ENCODE data around the gene MROH9. TPM values are rescaled to one million over a fixed set of nuclear protein-coding genes. Genes with fewer than 3 reads are reported as not detected.
A peak's percentile ranks its signal among the peaks of the same experiment; 100 is the strongest.

Gene MROH9
- total and polyA plus RNA-seq, 2 of the 8 experiments (the other 6 are each of a cell fraction or from before 2014, with no cell fraction given): not detected

DNA sequence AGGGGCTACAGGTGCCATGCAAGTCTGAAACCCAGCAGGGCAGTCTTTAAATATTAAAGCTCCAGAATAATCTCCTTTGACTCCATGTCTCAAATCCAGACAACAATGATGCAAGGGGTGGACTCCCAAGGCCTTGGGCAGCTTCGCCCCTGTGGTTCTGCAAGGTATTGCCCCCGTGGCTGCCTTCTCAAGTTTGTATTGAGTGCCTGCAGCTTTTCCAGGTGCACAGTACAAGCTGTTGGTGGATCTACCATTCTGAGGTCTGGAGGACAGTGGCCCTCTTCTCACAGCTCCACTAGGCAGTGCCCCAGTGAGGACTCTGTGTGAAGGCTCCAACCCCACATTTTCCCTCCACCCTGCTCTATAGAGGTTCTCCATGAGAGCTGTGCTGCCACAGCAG is 3.7 kb upstream of the MROH9 start:
- no peaks in the 10 kb centered on the region for H3K79me2 ChIP-seq (ENCODE audit: control insufficient read depth in 1 of 2, insufficient read depth in 2 of 2, low read length in 2 of 2)
- H3K4me2 ChIP-seq (ENCODE audit: insufficient read depth in 1 of 2, low read depth in 2 of 2, low read length in 2 of 2): 0 out of 4 replicates have a peak overlapping the region, but pooled peaks of 1 of the 2 experiments have one; percentile 20
- ChIA-PET CTCF (ENCODE audit: partially characterized antibody) (interaction anchor here (1.2 to 1.9 kb wide), 3 partner anchors 11 to 380 kb away, joined by 4 to 6 read pairs (median 5); no protein-coding TSS in a partner anchor), POLR2A (ENCODE audit: partially characterized antibody) (no interaction called here)
- H3K79me1 ChIP-seq (ENCODE audit: low read depth, low read length): no peaks in the 10 kb centered on the region
- H2BK120ac ChIP-seq (replicated peaks; ENCODE audit: low read depth, low read length): no peak overlapping the region
- no peak overlapping the region for H3K56ac ChIP-seq (replicated peaks; ENCODE audit: insufficient read length, low read depth, low read length)
- H3K14ac ChIP-seq (ENCODE audit: insufficient read length): no peak overlapping the region
- no peaks in the 10 kb centered on the region for H3K36me3 ChIP-seq (ENCODE audit: control insufficient read depth in 2 of 4, insufficient read depth in 4 of 4, low read length in 3 of 4)
- no peaks in the 10 kb centered on the region for H4K20me1 ChIP-seq (replicated peaks in 1 of 2; ENCODE audit: control insufficient read depth in 1 of 2, insufficient read depth in 2 of 2, low read length in 2 of 2)
- no peak overlapping the region for H3K4me3 ChIP-seq (ENCODE audit: extremely low read depth in 1 of 4, insufficient read depth in 2 of 4, low read depth in 3 of 4, low read length in 4 of 4)
- peak overlapping the region; percentile 75; the same call in 1 of the 2 replicates for H3K18ac ChIP-seq (ENCODE audit: extremely low read depth, low read length)
- no peaks in the 10 kb centered on the region for H3K23me2 ChIP-seq (ENCODE audit: low read depth, low read length)
- no peak overlapping the region for H2BK5ac ChIP-seq (ENCODE audit: low read depth, low read length)
- H2AFZ ChIP-seq (ENCODE audit: low read length): no peak overlapping the region
- no peak overlapping the region for H4K91ac ChIP-seq (replicated peaks; ENCODE audit: insufficient read length, low read length)
- 84% methylated on average over 2 of the region's 2 CpGs; no CpG with 5 or more reads in 1 of the 2 experiments for WGBS, 2 experiments (ENCODE audit: extremely low coverage in 1 of 2, insufficient coverage in 1 of 2, insufficient read length in 1 of 2, insufficient replicate concordance in 2 of 2, low coverage in 1 of 2, low lambda C conversion rate in 2 of 2, missing lambda C conversion rate in 1 of 2)
- peaks cover 0 to 4% (median 1%) of the 10 kb centered on the region in 4 experiments; a peak in 2 of 7 replicates for H3K4me1 ChIP-seq (replicated peaks in 1 of 4; ENCODE audit: control insufficient read depth in 3 of 4, insufficient read depth in 4 of 4, low read length in 3 of 4)
- no peak overlapping the region for H2AK5ac ChIP-seq (ENCODE audit: low read depth, low read length)
- no peak overlapping the region for H3K9ac ChIP-seq (replicated peaks in 1 of 4; ENCODE audit: extremely low read depth in 1 of 4, low read depth in 3 of 4, low read length in 3 of 4)
- H2BK15ac ChIP-seq (ENCODE audit: low read length): no peak overlapping the region
- no peak overlapping the region for H3K4ac ChIP-seq (replicated peaks; ENCODE audit: insufficient read length, low read depth, low read length)
- no peaks in the 10 kb centered on the region for H3K9me3 ChIP-seq (ENCODE audit: insufficient read depth in 2 of 2, low read depth in 1 of 2, low read length in 1 of 2)
- TF ChIP-seq EGR1 (IDR thresholded peaks at IDR 0.05; ENCODE audit: borderline replicate concordance, low read depth, low read length) (no peak), EZH2 (IDR thresholded peaks at IDR 0.05; ENCODE audit: low read depth, low read length, severe bottlenecking) (no peak), NRF1 (IDR thresholded peaks at IDR 0.05; ENCODE audit: low read depth, low read length) (no peak)
- TF ChIP-seq, protein P1, sequence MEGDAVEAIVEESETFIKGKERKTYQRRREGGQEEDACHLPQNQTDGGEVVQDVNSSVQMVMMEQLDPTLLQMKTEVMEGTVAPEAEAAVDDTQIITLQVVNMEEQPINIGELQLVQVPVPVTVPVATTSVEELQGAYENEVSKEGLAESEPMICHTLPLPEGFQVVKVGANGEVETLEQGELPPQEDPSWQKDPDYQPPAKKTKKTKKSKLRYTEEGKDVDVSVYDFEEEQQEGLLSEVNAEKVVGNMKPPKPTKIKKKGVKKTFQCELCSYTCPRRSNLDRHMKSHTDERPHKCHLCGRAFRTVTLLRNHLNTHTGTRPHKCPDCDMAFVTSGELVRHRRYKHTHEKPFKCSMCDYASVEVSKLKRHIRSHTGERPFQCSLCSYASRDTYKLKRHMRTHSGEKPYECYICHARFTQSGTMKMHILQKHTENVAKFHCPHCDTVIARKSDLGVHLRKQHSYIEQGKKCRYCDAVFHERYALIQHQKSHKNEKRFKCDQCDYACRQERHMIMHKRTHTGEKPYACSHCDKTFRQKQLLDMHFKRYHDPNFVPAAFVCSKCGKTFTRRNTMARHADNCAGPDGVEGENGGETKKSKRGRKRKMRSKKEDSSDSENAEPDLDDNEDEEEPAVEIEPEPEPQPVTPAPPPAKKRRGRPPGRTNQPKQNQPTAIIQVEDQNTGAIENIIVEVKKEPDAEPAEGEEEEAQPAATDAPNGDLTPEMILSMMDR (IDR thresholded peaks at IDR 0.05; ENCODE audit: control extremely low read depth in 1 of 3, insufficient read depth in 1 of 3, low read depth in 1 of 3, low read length in 3 of 3): peak in 1 of 3 experiments; percentile 8; a peak in 1 of 4 replicates
- H4K8ac ChIP-seq (ENCODE audit: extremely low read depth, insufficient read depth, low read length): no peak overlapping the region
- no peak for FAIRE-seq
- H3K27ac ChIP-seq (ENCODE audit: low read depth, low read length): no peak overlapping the region
- no peaks in the 10 kb centered on the region for H3K27me3 ChIP-seq (replicated peaks in 1 of 4; ENCODE audit: control insufficient read depth in 3 of 4, extremely low read depth in 1 of 4, insufficient read depth in 3 of 4, low read length in 3 of 4)
- no peak overlapping the region for H3K23ac ChIP-seq (ENCODE audit: insufficient read length)
- H2BK12ac ChIP-seq (ENCODE audit: low read depth, low read length): 0 out of 2 replicates have a peak overlapping the region, but pooled peaks have one; percentile 33
- H4K5ac ChIP-seq (ENCODE audit: insufficient read length, low read depth, low read length): no peak overlapping the region
- DNase-seq (ENCODE audit: low read depth in 1 of 2, low spot score in 2 of 2): no peak
- 0 out of 2 replicates have a peak overlapping the region, but pooled peaks have one; percentile 55 for H2BK20ac ChIP-seq (ENCODE audit: low read length)
